Kidney (tissue), 14 donors: ENCODE measurements around the gene METTL27. TPM values are rescaled to one million over a fixed set of nuclear protein-coding genes. Genes with fewer than 3 reads are reported as not detected.
A peak's percentile ranks its signal among the peaks of the same experiment; 100 is the strongest.

Source experiments
- DNase-seq, 5 donors: peaks; one replicate each; pipeline ENCODE4 v3.0.0-alpha.2; 2013 to 2020
- FAIRE-seq: peaks from 2 replicates; lab custom pipeline; 2012; peaks lifted over from hg19 to GRCh38; lab: Jason Lieb, UNC
- H3K27ac ChIP-seq, 2 donors: one replicate each; pipeline ENCODE4 v1.7.0; 2013; ENCODE audit warnings: low read depth in 2 of 2, low read length in 2 of 2, inconsistent platforms in 1 of 2
- H3K27me3 ChIP-seq: one replicate; pipeline ENCODE4 v1.7.1; 2013; ENCODE audit warnings: low read length, inconsistent platforms; ENCODE audit not compliant: control insufficient read depth, insufficient read depth
- H3K36me3 ChIP-seq, 3 donors: one replicate each; pipeline versions ENCODE4 v1.7.0 to v1.7.1; 2013; ENCODE audit warnings: low read length in 3 of 3, control low read depth in 1 of 3, inconsistent platforms in 1 of 3; ENCODE audit not compliant: insufficient read depth in 3 of 3, control insufficient read depth in 2 of 3
- H3K4me1 ChIP-seq, 3 donors: one replicate each; pipeline versions ENCODE4 v1.7.0 to v1.7.1; 2013; ENCODE audit warnings: low read length in 3 of 3, inconsistent platforms in 1 of 3, low read depth in 1 of 3; ENCODE audit not compliant: control insufficient read depth in 2 of 3, insufficient read depth in 2 of 3
- H3K4me3 ChIP-seq, 3 donors: one replicate each; pipeline versions ENCODE4 v1.7.0 to v1.8.1; 2013; ENCODE audit warnings: low read length in 3 of 3, control low read depth in 1 of 3, inconsistent platforms in 1 of 3
- H3K9ac ChIP-seq, 3 donors: one replicate each; pipeline versions ENCODE4 v1.7.0 to v1.7.1; 2013; ENCODE audit warnings: low read length in 3 of 3, control low read depth in 1 of 3, inconsistent platforms in 1 of 3
- H3K9me3 ChIP-seq, 3 donors: one replicate each; pipeline versions ENCODE4 v1.7.0 to v1.7.1; 2013; ENCODE audit warnings: low read length in 3 of 3, control low read depth in 1 of 3, inconsistent platforms in 1 of 3; ENCODE audit not compliant: control insufficient read depth in 2 of 3, insufficient read depth in 1 of 3
- intact Hi-C: fragments of 100-400 bp; cut with DNase I; formaldehyde crosslinking; loops from one replicate; pipeline ENCODE4 v1.11.1; 2022
- polyA plus RNA-seq: library from polyadenylated mRNA; stranded (reverse); fragments of 350-450 nt; fragmentation: Illumina TruSeq; extraction: RNeasy Lipid Tissue Mini Kit (QIAGEN cat#74804); gene quantifications from one replicate; pipeline ENCODE4 v1.2.3, GENCODE V29; 2014; ENCODE audit warnings: low read depth, low replicate concordance; ENCODE audit not compliant: insufficient read depth
- total RNA-seq: library from RNA; stranded (reverse); fragmentation: NEBNext Ultra II Directional; extraction: Animal tissue kit (Norgen Biotek cat#: 25700); gene quantifications from one replicate; pipeline ENCODE4 v1.2.1, GENCODE V29; 2021
- TF ChIP-seq, protein P1 (sequence below): IDR thresholded peaks from 3 replicates; pipeline ENCODE4 v1.5.1; 2012; ENCODE audit warnings: mild to moderate bottlenecking, moderate library complexity, borderline replicate concordance; ENCODE audit not compliant: insufficient read depth; ENCODE audit errors: extremely low read depth
- donor health status: control.
- donor health status: control.
- donor health status: control.
- donor health status: control.
- donor health status: control.
- donor health status: DM: yes; HTN: yes; CAD: no.
- donor health status: Normal renal cell carcinoma (clear cell type).

Gene METTL27
- total and polyA plus RNA-seq, 2 donors from 2014 or later = 12.9 to 19.3 TPM

- H3K9me3 ChIP-seq = no peaks in the 10 kb centered on the region
Observed at GRCh38 chr7:73852500-73852899, 10.2 kb upstream of the METTL27 start.

DNA sequence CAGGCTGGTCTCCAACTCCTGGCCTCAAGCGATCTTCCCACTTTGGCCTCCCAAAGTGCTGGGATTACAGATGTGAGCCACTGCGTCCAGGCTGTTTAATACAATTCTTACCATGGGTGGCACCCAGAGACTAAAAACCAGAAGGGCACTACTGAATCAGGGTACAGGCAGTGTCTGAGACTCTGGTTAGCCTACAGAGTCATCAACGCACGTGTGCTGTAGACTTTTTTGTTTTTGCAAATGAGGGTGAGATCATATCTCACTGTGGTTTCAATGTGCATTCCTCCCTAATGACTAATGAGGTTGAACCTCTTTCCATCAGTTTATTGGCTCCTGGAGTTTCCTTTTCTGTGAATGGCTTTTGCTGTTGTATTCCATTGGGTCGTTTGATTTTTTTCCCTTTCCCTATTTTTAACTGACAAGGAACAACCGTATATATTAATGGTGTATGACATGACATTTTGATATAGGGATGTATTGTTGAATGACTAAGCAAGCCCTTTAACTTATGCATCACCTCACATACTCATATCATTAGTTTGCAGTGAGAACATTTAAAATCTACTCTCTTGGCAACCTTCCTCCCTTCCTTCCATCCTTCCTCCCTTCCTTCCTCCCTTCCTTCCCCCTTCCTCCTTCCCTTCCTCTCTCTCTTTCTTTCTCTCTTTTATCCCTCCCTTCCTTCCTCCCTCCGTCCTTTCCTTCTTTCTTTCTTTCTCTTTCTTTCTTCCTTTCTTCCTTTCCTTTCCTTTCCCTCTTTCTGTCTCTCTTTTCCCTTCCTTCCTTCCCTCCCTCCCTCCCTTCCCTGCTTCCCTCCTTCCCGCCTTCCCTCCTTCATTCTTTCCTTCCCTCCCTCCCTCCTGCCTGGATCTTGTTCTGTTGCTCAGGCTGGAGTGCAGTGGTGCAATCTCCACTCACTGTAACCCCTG, 9.4 kb upstream of the METTL27 start:
- TF ChIP-seq, protein P1, sequence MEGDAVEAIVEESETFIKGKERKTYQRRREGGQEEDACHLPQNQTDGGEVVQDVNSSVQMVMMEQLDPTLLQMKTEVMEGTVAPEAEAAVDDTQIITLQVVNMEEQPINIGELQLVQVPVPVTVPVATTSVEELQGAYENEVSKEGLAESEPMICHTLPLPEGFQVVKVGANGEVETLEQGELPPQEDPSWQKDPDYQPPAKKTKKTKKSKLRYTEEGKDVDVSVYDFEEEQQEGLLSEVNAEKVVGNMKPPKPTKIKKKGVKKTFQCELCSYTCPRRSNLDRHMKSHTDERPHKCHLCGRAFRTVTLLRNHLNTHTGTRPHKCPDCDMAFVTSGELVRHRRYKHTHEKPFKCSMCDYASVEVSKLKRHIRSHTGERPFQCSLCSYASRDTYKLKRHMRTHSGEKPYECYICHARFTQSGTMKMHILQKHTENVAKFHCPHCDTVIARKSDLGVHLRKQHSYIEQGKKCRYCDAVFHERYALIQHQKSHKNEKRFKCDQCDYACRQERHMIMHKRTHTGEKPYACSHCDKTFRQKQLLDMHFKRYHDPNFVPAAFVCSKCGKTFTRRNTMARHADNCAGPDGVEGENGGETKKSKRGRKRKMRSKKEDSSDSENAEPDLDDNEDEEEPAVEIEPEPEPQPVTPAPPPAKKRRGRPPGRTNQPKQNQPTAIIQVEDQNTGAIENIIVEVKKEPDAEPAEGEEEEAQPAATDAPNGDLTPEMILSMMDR = no peak
- Histone ChIP-seq H3K9ac (no peak overlapping the region), H3K27ac (peak overlapping the region; percentile 55 to 69), H3K4me1 (peaks cover 0 to 13% (median 5%) of the 10 kb centered on the region in 3 donors), H3K36me3 (no peaks in the 10 kb centered on the region), H3K4me3 (no peak overlapping the region), H3K9me3 (no peaks in the 10 kb centered on the region), H3K27me3 (peaks cover 2% of the 10 kb centered on the region)
- intact Hi-C loops = no loop called here
- DNase-seq = peak in 4 of 5 donors; percentile 33 to 90 (median 66)
- peak; percentile 11 for FAIRE-seq

More at GRCh38 chr7:73852500-73852899, 10.2 kb upstream of the METTL27 start:
- TF ChIP-seq, protein P1 = no peak
- intact Hi-C loops = no loop called here
- H3K9ac ChIP-seq = no peak overlapping the region
- no peak overlapping the region for H3K27ac ChIP-seq
- DNase-seq (peak in 1 of 5 donors; percentile 33), FAIRE-seq (no peak)
- H3K36me3 ChIP-seq = no peaks in the 10 kb centered on the region
- peaks cover 2% of the 10 kb centered on the region for H3K27me3 ChIP-seq
- H3K4me1 ChIP-seq = peaks cover 0 to 13% (median 5%) of the 10 kb centered on the region in 3 donors
- H3K4me3 ChIP-seq = no peak overlapping the region

DNA sequence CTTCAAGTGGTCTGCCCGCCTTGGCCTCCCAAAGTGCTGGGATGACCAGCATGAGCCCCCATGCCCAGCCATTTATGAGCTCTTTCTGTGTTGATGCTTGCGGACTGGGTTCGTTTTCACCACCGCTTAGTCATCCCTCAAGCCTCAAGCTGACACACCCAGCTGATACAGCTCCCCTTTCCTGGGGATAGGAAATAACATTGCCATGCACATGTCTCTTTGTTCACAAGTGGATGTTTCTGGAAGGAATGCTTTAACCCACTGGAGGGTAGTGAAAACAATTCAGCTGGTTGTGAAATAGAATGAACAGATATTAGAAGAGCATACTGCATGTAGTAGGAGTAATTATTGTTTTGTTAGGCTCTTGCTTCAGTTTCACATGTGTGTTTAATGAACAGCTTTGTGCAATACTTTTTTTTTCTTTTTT, 8.5 kb upstream of the METTL27 start:
- H3K9me3 ChIP-seq = no peaks in the 10 kb centered on the region
- intact Hi-C loops = no loop called here
- FAIRE-seq (no peak), DNase-seq (peak in 2 of 5 donors; percentile 33 to 66)
- H3K4me3 ChIP-seq = no peak overlapping the region
- H3K27ac ChIP-seq = peak overlapping the region; percentile 6 to 47
- no peak overlapping the region for H3K9ac ChIP-seq
- peaks cover 2% of the 10 kb centered on the region for H3K27me3 ChIP-seq
- peaks cover 0 to 13% (median 5%) of the 10 kb centered on the region in 3 donors for H3K4me1 ChIP-seq
- H3K36me3 ChIP-seq = no peaks in the 10 kb centered on the region
- TF ChIP-seq, protein P1 = no peak
